Measurements from ENCODE around the gene CACNA1G.

The CACNA1G gene

DNA sequence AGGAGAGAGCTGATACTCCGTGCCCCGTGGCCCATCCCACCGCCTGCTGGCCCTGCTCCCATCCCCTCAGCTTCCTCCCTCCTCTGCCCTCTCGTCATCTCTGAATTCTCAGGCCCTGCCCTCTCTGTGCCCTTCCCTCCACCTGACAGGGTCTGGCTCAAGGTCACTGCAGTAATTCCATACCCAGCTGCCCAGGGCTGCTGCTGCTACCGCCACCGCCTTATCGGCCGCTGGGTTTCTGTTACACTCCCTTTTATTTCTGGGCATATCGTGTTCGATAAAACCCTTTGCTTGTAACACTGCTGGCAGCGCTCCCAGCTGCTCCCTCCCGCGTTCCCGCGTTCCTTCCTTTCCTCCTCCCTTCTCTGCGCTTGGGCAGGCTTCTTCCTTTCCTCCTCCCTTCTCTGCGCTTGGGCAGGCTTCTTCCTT is 26.8 kb upstream of the CACNA1G start:
- no peak for DNase-seq (ENCODE audit: low read depth)

DNA sequence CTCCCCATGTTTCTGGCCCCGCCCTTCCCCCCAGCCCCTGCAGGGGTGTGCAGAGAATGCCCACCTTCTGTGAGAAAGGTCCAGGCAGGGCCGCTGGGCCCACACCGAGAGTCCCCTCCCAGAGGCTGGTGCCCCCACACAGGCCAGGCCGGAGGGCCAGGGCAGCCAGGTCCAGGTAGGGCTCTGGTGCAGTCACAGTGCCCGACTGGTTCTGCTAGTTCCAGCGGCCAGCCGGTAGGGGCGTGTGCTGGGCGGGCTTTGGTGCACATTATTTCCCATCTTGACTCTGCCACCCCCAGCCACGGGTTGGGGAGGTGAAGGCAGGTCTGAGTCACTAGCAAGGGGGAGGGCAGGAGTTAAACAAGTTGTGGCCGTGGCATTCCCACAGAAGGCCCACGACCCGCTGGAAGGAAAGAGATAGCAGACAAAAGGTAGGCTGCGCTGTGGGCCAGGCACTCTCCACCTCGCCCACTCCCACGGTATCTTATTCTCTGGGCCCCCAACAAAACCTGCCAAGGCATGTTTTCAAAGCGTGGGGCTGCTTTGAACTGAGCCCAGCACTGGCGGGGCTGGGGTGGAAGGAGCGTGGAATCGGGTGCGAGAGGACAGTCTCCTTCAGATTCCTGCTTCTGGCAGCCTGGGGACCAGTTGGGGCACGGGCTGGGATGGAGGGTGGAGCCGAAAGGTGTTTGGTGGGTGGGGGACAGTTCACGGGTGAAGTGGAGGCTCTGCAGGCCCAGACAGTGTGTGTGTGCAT is 26.1 kb upstream of the CACNA1G start:
- no peak for DNase-seq (ENCODE audit: low read depth)

DNA sequence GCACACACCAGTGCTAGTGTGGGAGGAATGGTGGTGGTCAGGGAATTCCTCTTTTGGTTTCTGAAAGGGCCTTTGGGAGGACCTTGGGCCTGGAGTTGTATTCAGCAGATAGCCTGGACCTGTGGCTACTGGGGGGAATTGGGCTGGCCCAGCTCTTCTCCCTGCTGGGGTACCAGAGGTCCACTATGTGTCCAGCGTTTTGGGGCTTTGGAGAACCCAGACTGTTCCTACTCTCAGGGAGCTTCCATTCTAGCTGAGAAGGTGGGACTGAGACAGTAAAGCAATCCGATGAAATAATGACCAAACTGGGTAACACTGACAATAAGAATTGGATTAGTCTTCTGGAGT is 25.6 kb upstream of the CACNA1G start:
- DNase-seq (ENCODE audit: low read depth) = no peak

DNA sequence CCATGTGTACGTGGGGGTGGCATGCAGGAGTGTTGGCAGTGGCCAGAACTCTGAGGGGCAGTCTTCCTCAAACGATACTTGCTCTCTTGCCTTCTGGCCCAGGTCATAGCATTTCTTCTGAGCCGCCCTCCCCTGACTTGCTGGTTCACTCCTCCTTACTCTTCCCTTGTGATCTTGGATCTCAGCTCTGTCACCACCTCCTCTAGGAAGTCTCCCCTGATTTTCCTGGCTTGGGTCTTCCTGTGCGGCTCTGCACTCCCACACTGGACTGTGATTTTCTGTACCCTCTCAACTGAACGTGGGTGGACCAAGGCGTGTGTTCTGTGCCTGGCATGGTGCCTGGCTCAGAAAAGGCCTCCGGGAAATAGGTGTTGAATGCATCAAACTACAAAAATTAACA is 25.1 kb upstream of the CACNA1G start:
- DNase-seq (ENCODE audit: low read depth) = no peak

DNA sequence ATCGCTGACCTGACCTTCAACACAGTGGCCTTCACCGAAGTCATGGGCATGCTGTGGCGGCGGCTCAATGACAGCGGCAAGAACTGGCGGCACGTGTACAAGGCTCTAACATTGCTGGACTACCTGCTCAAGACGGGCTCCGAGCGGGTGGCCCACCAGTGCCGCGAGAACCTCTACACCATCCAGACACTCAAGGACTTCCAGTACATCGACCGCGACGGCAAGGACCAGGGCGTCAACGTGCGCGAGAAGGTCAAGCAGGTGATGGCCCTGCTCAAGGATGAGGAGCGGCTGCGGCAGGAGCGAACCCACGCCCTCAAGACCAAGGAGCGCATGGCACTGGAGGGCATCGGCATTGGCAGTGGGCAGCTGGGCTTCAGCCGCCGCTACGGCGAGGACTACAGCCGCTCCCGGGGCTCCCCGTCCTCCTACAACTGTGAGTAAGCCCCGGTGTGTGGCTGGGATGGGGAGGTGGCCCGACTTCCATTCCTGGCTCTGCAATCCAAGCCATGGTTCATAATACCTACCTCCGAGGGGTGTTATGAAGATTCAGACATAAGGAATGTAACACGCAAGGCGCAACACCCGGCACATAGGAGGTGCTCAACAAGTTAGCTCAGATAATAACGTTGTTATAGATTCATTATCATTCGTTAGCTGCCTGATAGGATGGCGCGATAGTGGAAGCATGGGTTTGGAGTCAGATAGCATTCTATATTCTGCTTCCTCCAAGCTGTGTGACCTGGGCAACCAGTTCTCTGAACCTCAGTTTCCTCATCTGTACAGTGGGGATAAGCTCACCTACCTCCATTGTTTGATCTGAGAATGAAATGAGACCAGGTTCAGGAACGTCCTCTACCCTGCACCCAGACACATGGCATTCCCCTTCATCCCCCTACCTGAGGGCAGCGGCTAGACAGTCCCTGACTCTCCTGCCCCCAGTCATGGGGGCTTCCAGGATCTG is 23.6 kb upstream of the CACNA1G start:
- DNase-seq (ENCODE audit: low read depth) = no peak

DNA sequence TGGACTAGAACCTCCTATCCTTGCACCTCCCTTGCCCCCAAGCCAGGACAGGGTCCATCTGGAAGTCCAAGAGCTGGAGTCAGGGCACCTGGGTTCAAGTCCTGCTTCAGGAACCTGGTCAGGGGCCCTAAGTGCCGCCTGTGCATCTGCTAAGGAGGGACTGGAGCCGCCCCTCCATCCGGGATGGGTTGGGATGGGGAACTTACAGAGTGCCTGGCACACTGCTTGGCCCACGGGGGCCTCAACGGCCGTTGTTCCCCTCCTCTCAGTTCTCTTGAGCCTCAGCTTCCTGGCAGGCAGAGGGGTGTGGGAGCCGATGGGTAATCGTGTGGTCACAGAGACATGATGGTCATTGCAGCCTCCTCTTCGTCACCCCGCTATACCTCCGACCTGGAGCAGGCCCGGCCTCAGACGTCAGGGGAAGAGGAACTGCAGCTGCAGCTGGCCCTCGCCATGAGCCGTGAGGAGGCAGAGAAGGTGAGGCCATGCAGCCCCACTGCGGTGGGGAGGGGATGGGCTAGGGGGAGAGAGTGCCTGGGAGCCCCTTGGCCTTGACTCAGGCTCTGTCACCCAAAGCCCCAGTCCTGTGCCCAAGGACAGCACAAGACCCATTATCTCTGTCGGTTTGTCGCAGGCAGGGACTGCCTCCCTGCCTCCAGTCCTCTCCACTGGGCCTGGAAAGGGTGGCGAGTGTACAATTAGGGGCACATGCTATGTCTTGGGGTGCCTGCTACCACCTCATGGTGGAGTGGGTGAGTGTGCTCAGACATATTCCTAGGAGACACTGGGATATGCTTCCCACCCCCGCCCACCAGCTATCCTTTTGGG is 22.6 kb upstream of the CACNA1G start:
- no peak for DNase-seq (ENCODE audit: low read depth)

DNA sequence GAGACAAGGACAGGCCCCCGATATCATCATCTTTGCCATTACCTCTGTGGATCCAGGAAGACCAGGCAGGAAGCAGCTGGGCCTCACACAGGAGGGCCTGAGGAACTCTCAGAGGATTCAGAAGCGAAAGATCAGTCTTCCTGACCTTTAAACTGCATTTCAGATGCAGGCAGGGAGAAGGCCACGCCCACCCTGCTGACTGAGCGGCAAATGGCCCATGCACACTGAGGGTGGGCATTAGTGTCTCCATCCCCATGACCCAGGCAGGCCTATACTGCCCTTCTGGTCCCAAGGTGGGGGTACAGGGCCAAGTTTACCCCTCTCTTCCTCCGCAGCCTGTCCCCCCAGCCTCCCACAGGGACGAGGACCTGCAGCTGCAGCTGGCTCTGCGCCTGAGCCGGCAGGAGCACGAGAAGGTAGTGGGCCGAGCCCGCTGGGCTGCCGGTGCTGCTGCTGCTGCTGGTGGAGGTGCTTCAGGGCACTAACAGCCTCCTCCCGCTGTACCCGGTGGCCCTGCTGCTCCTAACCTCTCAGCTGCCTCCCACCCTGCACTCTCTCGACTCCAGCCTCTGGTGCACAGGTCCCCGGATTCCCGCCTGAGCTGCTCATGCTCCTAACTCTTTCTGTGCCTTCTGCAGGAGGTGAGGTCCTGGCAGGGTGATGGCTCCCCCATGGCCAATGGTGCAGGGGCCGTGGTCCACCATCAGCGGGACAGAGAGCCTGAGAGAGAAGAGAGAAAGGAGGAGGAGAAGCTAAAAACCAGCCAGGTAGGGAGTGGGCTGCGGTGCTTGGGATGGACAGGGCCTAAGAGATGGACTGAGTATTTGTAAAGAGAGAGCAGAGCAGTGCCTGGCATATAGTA is 21.7 kb upstream of the CACNA1G start:
- no peak for DNase-seq (ENCODE audit: low read depth)

DNA sequence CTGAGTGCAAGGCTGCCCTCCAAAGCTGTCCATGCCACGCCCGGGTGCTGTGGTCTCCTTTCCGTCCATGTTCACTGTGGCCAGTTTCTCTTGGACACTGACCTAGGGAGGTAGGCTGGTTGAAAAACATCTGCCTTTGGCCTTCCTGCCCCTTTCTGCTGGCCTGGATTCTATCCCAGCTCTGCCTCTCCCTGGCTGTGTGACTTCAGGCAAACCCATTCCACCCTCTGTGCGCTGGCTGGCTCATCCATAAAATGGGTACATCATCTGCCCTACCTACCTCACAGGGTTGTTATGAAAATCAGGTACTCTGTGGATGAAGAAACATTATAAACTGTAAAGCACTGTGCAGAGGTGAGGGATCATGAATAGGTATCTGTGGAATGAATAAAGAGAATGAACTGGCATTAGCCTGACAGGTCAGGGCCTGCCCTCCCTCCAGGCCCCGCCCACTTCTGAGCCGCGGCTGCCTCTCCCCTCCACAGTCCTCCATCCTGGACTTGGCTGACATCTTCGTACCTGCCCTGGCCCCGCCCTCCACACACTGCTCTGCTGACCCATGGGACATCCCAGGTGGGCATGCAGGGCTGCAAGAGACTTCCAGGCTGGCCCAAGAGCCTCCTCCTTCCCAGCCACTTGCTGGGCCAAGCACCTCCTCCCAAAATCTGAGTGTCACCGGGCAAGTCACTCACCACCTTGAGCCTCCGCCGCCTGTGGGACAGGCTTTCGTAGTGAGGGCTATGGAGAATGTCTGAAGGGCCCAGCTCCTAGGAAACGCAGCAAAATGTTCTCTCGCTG is 20.6 kb upstream of the CACNA1G start:
- no peak for DNase-seq (ENCODE audit: low read depth)

DNA sequence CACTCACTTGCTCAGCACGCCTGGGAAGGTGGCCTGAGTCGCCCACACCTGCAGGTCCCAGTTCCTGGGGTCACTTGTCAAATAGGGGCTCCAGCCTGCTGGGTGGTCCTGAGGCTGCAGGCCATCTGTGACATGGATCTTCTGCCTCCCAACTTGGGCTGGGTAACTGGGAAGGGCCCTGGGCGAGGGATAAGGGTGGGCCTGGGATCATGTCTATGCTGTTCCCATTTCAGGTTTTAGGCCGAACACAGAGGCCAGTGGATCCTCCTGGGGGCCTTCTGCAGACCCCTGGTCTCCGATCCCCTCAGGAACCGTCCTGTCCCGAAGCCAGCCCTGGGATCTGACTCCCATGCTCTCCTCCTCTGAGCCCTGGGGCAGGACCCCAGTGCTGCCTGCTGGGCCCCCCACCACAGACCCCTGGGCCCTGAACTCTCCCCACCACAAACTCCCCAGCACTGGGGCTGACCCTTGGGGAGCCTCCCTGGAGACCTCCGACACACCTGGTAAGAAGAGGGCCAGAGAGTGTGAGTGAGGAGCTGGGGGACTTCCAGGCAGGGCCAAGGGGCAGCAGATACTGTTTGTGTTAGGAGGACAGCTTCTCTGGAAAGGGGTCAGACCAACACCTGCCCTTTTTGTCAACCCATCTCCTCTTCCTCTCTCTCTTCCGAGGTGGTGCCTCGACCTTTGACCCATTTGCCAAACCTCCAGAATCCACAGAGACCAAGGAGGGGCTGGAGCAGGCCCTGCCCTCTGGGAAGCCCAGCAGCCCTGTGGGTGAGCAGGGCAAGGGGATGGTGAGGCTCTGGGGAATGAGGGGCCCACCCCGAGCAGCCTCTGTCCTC is 19.7 kb upstream of the CACNA1G start:
- DNase-seq (ENCODE audit: low read depth) = no peak

DNA sequence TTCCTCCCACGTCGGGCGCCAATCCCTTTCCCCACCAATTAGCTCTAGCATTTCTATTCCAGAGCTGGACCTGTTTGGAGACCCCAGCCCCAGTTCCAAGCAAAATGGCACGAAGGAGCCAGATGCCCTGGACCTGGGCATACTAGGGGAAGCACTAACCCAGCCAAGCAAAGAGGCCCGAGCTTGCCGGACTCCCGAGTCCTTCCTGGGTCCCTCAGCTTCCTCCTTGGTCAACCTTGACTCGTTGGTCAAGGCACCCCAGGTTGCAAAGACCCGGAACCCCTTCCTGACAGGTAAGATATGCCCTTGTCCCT is 19.2 kb upstream of the CACNA1G start:
- DNase-seq (ENCODE audit: low read depth) = no peak

DNA sequence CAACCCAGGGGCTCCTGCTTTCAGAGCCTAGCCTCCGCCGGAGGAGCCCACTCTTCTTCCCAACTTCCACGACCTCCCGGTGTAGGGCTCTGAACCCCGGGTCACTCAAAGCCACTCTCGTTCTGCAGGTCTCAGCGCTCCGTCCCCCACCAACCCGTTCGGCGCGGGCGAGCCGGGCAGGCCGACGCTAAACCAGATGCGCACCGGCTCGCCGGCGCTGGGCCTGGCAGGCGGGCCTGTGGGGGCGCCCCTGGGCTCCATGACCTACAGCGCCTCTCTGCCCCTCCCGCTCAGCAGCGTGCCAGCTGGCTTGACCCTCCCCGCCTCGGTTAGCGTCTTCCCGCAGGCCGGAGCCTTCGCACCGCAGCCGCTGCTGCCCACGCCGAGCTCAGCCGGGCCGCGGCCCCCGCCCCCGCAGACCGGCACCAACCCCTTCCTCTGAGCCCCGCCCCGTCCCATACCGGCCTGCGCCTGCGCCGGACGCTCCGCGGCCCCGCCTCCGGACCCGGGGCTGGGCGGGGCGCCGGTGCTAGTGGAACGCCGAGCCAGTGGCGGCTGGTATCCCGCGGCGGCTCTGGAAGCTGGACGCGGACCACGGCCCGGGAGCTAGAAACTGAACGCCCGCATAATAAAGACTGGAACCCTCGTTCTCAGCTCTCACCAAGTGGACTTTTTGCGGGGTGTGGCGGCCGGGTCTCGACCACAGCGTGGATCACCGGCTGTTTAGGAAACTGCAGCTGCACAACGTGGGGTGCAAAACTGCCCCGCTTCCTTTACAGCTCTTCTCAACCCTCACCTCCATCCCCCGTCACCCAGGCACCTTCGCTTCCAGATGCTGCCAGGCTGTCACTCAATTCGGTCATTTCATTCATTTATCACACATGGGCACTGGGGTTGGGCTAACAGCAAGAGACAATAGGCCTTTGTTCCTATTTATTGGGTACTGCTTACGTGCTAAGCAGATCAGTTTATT is 18.5 kb upstream of the CACNA1G start:
- DNase-seq (ENCODE audit: low read depth) = peak; percentile 65

DNA sequence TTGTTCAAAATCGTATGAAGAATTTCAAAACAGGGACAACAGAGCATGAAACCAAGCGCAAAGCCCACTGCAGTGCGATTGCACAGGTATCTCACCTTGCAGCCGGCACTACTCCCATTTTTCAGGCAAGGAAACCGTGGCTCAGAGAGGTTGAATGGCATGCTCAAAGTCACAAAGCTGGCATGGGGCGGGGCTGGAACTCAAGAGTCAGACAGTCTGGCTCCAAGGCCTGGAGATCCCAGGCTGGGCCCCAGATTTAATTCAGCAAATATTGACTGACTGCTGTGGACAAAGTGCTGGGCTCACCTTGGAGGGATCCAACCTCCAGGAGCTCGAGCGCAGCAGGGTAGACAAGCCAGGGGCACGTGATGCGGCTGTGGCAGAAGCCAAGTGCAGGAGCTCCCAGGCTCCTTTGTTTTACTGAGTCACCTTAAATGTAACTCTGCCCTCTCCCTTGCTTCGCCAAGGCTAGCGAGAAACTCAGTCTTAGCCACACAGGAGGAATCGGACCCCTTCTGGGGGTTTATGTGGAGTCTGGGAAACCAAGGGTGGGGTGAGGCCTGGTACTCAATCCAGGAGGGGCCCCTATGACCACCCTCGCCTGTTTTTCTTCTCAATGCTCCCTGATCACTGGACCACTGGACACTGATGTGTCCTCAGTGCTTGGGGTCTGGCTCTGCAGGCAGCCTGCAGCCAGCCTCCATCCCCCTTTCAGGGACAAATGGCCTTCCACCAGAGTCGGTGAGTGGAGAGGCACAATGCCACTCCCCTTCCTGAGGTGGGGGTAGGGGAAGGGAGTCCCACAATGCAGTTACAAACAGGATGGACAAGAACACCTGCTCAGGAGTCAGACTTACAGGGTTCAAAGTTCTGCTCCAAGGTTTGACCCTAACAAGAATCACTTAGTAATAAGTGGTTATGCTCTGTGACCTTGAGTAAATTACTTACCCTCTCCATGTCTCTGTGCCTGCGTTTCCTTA is 17.4 kb upstream of the CACNA1G start:
- no peak for DNase-seq (ENCODE audit: low read depth)

DNA sequence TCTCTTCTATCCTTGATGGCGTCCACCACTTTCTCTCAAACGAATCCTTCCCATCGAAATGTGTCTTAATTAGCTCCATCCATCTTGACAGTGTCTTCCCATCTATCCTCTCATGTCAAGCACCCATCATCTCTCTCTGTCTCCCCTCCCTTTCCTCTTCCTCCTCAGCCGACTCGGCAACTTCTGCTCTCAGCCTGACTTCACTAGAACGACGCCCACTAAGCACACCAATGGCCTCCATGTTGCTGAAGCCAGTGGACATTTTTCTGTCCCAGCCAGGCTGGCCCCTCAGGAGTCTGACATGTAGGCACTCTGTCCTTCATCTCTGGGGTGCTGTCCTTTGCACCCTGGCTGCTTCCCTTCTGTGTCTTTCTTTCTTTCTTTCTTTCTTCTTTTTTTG is 16.0 kb upstream of the CACNA1G start:
- no peak for DNase-seq (ENCODE audit: low read depth)

DNA sequence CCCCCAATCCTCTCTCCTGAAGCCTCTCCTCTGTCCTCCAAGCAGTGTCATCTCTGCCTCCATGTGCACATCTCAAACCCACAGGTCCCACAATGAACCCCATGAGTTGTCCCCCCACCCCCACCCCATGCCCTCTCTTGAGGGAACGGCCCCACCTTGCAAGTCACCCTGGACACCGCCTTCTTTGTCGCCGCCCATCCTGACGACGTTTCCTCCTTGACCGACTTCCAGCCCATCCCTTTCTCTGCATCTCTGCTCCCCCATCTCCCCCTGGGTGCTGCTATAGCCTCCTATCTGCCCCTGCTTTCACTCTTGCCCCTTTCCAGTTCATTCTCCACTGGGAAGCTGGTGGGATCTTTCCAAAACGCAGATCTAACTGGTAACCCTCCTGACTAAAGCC is 15.2 kb upstream of the CACNA1G start:
- no peak for DNase-seq (ENCODE audit: low read depth)

DNA sequence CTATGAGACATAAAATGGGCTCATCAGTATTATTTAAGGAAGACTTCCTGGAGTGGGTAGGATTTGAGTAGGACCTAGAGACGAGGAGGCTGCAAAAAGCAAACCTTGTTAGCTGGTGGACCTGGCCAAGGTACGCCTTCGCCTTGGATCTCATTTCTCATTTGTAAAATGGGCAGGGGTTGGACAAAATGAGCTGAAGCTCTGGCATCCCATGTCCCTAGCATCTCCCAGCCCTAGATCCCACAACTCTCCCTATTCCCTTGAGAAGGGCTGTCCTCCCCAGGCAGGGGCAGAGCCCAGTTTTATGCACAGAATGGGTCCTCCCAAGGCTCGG is 13.8 kb upstream of the CACNA1G start:
- no peak for DNase-seq (ENCODE audit: low read depth)

DNA sequence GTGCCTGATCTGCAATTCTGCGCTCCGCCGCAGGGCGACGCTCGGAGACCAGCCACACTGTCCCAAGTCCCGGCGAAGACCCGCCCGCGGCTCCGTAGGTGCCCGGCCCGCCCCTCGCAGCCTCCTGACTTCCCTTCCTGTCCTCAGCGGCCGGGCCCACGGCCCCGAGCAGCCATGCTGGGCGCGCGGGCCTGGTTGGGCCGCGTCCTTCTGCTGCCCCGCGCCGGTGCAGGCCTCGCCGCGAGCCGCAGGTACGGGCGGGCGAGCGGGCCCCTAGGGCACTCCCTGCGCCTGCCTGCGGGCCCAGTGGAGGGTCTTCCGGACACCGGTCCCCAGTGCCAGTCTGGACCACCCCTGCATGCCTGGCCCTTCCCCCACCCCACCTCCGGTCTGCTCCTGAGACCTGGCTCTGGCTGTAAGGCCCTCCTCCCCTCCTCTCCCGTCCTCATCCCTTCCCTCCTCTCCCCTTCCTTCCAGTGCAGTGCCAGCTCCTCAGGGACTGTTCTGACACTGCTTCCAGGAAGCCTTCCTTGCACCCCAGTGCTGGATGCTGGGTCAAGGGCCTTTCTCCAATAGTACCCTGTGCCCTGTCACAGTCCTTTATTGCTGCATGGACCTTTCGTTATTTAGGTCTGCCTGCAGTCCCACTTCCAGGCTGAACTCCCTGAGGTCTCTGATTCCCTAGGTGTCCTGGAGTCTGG is 13.3 kb upstream of the CACNA1G start, which contains the start of gene SPATA20:
SPATA20 (plus strand) TSS at position 140 of the 701 bp plus-strand sequence; CDS start at position 175, 35 bp downstream.
- peak; percentile 64 for DNase-seq (ENCODE audit: low read depth)

DNA sequence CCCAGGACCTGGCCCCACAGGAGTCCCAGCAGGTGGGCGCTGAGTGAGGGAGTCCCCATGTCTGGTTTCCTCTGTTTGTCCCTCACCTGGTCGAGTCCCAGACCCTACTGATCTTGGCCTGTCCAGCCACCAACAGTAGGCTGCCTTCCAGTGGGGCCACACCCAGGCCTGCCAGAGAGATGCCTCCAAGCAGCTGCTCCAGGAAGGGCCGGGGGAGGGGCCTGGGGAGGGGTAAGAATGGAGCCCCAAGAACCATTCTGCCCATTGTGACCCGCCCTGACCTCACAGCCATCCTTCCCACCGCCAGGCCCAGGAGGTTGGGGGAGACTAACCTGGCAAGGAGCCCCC is 12.8 kb upstream of the CACNA1G start:
- no peak for DNase-seq (ENCODE audit: low read depth)

Measured in stimulated activated CD8-positive, alpha-beta memory T cell treated with anti-CD3 and anti-CD28 coated beads, Interleukin-15, amount 100 ng/mL, for 24 hours (primary cell).